ENCODE data around the gene DPY19L1.
"Not testable (repeated sequence)": the region's sequence is repeated elsewhere in the genome, so short reads cannot be mapped to it uniquely, and the experiment has no call there.

The DPY19L1 gene

GRCh38 chr7:35037211-35037525 is at the start of gene DPY19L1:
TSS of gene DPY19L1 (minus strand) at chr7:35037485. CDS start at chr7:35037394, 91 bp downstream.
- no peak for DNase-seq

GRCh38 chr7:35079517-35079916 is 42.2 kb upstream of the DPY19L1 start:
- not testable (repeated sequence) for DNase-seq

DNA sequence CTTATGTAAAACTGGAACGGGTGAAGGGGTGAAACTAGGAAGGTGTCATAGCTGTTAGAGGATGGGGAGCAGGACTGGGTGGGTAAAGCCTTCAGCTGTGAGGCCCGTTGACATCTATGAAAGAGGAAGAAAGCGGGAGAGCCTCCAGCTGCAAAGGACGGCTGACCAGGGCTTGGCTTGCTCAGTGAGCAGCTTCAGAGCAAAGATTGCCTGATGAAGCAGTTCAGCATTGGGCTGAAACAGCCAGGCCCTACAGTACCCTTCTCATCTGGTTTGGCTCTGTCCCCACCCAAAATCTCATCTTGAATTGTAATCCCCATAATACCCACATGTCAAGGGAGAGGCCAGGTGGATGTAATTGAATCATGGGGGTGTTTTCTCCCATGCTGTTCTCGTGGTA is 36.7 kb upstream of the DPY19L1 start:
- DNase-seq = not testable (repeated sequence)

GRCh38 chr7:35072950-35073827 is 35.9 kb upstream of the DPY19L1 start:
- not testable (repeated sequence) for DNase-seq

DNA sequence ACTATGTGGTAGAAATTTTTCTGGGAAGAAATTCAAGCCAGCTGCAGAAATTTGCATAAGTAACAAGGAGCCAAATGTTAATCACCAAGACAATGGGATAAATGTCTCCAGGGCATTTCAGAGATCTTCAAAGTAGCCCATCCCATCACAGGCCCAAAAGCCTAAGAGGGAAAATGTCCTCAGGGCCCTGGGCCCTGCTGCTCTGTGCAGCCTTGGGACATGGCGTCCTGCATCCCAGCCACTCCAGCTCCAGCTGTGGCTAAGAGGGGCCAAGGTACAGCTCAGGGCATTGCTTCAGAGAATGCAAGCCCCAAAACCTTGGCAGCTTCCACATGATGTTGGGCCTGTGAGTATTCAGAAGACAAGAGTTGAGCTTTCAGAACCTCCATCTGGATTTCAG is 31.8 kb upstream of the DPY19L1 start:
- not testable (repeated sequence) for DNase-seq

DNA sequence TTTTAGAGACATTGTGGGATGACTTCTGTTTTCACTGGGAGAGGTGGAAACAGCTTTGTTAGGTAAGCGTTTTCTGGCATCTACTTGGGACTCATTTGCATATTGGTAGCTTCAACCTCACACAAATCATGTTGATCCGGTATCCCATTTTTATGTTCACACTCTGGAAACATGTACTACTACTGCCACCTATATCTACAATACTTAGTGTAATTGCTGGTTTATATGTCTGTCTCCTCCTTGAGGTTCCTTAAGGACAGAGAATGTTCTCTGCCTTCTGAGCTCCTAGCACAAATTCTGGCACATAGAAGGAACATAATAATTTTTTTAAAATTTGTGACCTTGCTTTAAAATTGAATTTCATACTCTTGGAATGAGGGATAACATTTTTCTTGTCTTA is 28.1 kb upstream of the DPY19L1 start:
- not testable (repeated sequence) for DNase-seq

GRCh38 chr7:35058571-35058970 is 21.3 kb upstream of the DPY19L1 start:
- DNase-seq = not testable (repeated sequence)

- DNase-seq = not testable (repeated sequence)
Measured at GRCh38 chr7:35057505-35058451, 20.5 kb upstream of the DPY19L1 start.

DNA sequence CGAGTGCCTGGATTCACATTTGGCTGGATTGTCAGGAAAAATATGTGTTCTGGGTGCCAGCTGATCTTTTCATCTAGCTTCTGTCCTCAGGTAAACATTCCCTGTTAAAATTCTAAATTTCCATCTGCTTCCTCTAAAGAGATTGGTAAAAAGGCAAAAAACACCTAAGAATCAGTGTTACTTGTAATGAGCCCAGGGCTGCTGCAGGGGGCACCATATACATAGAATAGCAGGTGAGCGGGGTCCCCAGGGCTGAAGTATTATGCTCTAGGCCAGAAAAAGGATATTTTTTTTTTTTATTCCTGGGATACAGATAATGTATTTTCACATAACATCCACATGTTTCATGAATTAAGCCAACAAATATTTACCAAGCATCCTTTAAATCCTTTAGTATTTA is 18.4 kb upstream of the DPY19L1 start:
- DNase-seq = not testable (repeated sequence)

DNA sequence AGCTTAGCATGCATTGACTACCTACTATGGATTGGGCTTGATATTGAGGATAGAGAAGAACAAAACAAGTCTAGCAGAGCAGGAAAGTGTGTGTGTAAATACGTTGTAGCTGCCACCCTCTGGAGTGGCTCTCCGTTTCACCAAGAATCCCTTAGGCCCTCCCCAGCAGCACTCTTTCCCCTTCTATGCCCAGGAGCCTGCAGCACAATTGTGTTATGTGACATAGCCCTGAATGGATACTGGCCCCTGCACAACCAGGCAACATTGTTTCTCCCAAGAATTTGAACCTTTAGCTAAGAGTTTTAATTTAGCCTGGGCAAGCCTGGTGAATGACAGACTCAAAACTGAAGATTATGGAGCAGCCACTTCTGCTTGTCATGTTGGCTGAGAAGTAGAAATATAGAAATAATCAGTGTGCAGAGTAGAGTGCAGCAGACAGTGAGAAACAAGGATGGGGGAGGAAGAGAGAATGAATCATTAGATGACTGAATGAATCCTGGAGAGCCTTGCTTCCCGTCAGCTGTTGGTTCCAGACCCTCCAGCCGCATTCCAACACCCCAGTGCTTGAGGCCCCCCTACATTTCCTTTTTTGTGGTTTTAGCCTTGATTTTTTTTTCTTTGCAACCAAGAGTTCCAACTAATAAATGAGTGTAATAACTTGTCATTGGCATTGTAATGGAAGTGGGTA is 16.3 kb upstream of the DPY19L1 start:
- DNase-seq = not testable (repeated sequence)

DNA sequence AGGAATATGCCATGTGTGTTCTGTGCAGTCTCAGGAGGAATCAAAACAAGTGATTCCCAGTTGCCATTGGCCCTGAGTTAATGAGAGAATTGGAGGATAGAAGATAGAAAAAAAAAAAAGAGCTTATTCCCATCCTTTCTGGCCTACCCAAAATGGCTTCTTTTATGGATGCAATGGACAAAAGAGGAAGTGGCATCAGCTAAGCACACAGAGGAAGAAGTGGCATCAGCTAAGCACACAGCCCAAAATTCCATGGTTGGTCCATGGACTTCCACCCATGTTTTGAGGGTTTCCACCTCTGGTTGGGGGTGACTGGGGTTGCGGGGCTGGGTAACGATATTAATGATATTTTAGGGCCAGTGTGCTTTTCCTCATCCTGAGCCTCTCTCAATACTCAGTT is 11.1 kb upstream of the DPY19L1 start:
- not testable (repeated sequence) for DNase-seq

DNA sequence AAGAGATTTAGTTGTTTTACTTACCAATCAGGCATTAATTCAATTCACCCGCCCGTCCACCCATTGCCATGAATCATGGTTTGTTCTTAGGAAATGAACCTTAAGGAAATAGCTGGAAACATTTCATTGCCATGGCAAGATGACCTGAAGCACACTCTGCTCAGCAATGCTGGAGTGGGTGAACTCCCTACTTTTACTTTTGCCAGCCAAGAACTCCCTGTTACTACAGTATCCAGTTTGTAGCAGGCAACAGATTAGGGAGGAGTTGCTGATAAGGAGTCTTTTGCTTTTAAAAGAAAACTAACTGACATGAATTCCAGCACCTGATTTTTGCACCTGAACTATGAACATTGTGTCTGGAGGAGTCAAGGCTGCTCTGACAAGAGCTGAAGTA is 10.6 kb upstream of the DPY19L1 start:
- DNase-seq = not testable (repeated sequence)

DNA sequence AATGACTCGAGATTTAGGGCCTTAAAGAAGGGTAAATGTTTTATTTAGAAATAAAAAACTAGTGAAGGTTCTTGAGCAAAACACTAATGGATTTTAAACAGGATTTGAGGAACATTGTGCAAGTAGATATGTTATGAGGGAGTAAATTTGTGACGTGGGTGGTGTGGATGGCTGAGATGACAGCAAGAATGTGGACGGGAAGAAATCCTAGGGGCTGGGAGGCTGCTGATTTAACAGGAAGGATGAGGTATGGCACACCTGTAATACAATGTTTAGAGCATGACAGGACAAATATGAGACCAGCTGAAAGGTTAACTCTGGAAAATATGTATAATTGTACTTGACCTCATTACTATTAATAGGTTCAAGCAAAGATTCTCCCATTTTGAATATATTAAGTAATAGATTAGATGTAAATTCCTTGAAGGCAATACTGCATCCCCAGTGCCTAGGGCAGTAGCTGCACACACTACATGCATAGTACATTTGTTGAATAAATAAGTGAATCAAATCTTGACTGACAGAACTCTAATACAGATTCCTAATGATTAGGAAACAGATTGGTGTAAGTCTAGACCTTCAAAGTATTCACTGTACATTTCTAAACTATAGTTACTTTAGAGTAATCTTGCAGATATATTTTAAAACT is 10.1 kb upstream of the DPY19L1 start:
- not testable (repeated sequence) for DNase-seq

GRCh38 chr7:35043301-35043700 is 6.0 kb upstream of the DPY19L1 start:
- DNase-seq = not testable (repeated sequence)

- no peak for DNase-seq
Measured at GRCh38 chr7:35040906-35041305, 3.6 kb upstream of the DPY19L1 start.

- DNase-seq = no peak
Measured at GRCh38 chr7:35039343-35039742, 2.1 kb upstream of the DPY19L1 start.

- no peak for DNase-seq
Measured at GRCh38 chr7:35038354-35038753, 1.1 kb upstream of the DPY19L1 start.

DNA sequence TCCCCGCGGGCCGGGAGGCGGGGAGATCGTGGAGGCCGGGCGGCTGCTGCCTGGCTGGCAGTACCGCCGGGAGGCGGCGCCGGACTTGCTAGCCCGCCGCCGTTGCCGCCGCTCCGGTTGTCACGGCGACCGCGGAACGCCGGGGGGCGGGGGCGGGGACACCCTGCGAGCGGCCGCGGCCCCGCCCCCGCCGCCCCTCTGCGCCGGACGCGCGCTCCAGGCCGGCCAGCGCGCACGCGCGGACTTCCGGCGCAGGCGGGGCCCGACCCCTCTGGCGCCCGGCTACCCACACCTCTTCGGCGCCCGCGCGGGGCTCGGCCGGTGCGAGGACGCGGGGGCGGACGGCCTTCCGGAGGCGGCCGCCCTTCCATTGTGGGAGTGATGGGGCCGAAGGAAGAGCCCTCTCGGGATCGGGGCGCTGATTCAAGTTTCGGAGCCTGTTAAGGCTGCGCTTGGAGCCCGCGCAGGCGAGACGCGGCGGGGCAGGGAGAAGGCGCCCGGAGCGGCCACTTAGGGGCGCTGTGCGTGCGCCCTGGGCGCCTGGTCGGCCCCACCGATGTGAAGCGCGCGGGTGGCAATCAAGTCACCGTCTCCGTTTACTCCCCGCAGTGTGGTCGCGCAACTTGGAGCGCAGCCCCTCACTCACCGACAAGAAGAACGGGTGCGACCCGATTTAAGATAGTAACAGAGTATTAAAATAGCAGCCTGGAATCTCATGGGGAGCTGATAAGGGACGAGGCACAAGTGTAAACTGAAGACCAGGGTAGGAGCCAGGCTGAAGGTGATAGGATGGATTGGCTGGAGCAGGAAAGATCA is 449 bp upstream of the DPY19L1 start:
- peak; percentile 87 for DNase-seq

GRCh38 chr7:35036361-35037171 is 719 bp downstream of the DPY19L1 start:
- DNase-seq = peak; percentile 30

DNA sequence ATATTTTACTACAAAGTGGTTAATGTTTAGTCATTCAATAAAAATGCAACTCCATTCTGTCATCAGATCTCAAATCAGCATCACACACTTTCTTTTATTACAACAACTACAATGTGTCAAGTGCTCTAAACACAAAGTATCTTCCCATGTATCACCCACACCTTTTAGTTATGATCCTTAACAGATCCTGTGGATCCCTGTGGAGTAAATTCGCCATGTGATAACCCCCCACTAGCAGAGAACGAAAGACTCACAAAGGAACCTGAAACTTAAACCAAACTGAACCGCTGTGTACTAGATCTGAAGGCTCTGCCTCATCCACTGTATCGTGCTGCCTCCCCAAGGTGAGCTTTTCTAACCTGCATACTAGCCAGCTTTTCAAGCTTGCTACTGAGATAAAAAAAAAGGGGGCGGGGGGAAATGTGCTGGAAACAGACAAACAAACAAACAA is 1.7 kb downstream of the DPY19L1 start:
- peak; percentile 13 for DNase-seq

GRCh38 chr7:35032166-35032565 is 5.1 kb downstream of the DPY19L1 start:
- no peak for DNase-seq

Data from stimulated activated CD4-positive, alpha-beta T cell treated with anti-CD3 and anti-CD28 coated beads, Interleukin-12 subunit alpha, Interleukin-12 subunit beta, amount 100 ng/mL, for 4 hours (primary cell).